ENCODE results near the gene CACNA2D3. TPM values are rescaled to one million over a fixed set of nuclear protein-coding genes. Genes with fewer than 3 reads are reported as not detected.

Gene CACNA2D3
- total RNA-seq, 6 experiments from 2014 or later, result 0.14 to 0.23 (median 0.19) TPM; not detected in 2

GRCh38 chr3:54188176-54188791 is 65.9 kb downstream of the CACNA2D3 start:
- Mint-ChIP-seq H3K4me1 (ENCODE audit: low read depth) (no peaks in the 10 kb centered on the region), H3K27ac (no peak overlapping the region), H3K4me3 (no peak overlapping the region), H3K9me3 (peaks cover 60% of the 10 kb centered on the region), H3K27me3 (ENCODE audit: insufficient read depth) (no peaks in the 10 kb centered on the region), H3K36me3 (ENCODE audit: low read depth) (no peaks in the 10 kb centered on the region)
- no peak for TF ChIP-seq CTCF (IDR thresholded peaks at IDR 0.05)
- DNase-seq, result peak; percentile 19

GRCh38 chr3:54191220-54191619 is 68.9 kb downstream of the CACNA2D3 start:
- Mint-ChIP-seq H3K9me3 (peaks cover 67% of the 10 kb centered on the region), H3K27me3 (ENCODE audit: insufficient read depth) (no peaks in the 10 kb centered on the region; the same call in 1 of the 2 replicates), H3K4me3 (no peak overlapping the region), H3K27ac (no peak overlapping the region), H3K36me3 (ENCODE audit: low read depth) (no peaks in the 10 kb centered on the region), H3K4me1 (ENCODE audit: low read depth) (no peaks in the 10 kb centered on the region)
- no peak for DNase-seq
- no peak for TF ChIP-seq CTCF (IDR thresholded peaks at IDR 0.05)

GRCh38 chr3:54192026-54192425 is 69.7 kb downstream of the CACNA2D3 start:
- no peak for TF ChIP-seq CTCF (IDR thresholded peaks at IDR 0.05)

GRCh38 chr3:54193093-54193492 is 70.7 kb downstream of the CACNA2D3 start:
- Mint-ChIP-seq H3K4me3 (no peak overlapping the region), H3K4me1 (ENCODE audit: low read depth) (no peaks in the 10 kb centered on the region), H3K9me3 (peaks cover 63% of the 10 kb centered on the region), H3K27me3 (ENCODE audit: insufficient read depth) (no peaks in the 10 kb centered on the region; the same call in 1 of the 2 replicates), H3K27ac (no peak overlapping the region), H3K36me3 (ENCODE audit: low read depth) (no peaks in the 10 kb centered on the region)
- no peak for TF ChIP-seq CTCF (IDR thresholded peaks at IDR 0.05)
- no peak for DNase-seq

More at GRCh38 chr3:54192026-54192425, 69.7 kb downstream of the CACNA2D3 start:
- no peaks in the 10 kb centered on the region for H3K36me3 Mint-ChIP-seq (ENCODE audit: low read depth)
- no peak overlapping the region for H3K27ac Mint-ChIP-seq
- peaks cover 62% of the 10 kb centered on the region for H3K9me3 Mint-ChIP-seq
- no peak for DNase-seq
- H3K4me1 Mint-ChIP-seq (ENCODE audit: low read depth), result no peaks in the 10 kb centered on the region
- H3K27me3 Mint-ChIP-seq (ENCODE audit: insufficient read depth), result no peaks in the 10 kb centered on the region; the same call in 1 of the 2 replicates
- no peak overlapping the region for H3K4me3 Mint-ChIP-seq

GRCh38 chr3:54196360-54196991 is 74.1 kb downstream of the CACNA2D3 start:
- no peaks in the 10 kb centered on the region for H3K4me1 Mint-ChIP-seq (ENCODE audit: low read depth)
- no peak for TF ChIP-seq CTCF (IDR thresholded peaks at IDR 0.05)
- no peaks in the 10 kb centered on the region for H3K36me3 Mint-ChIP-seq (ENCODE audit: low read depth)
- H3K27me3 Mint-ChIP-seq (ENCODE audit: insufficient read depth), result no peaks in the 10 kb centered on the region; the same call in 1 of the 2 replicates
- H3K4me3 Mint-ChIP-seq, result no peak overlapping the region
- DNase-seq, result no peak
- H3K9me3 Mint-ChIP-seq, result peaks cover 62% of the 10 kb centered on the region
- H3K27ac Mint-ChIP-seq, result no peak overlapping the region
